22Rv1 (cell line): ENCODE measurements around the gene RPP14.

Source experiments
- H3K27ac ChIP-seq: fragments of 450-650 bp; 2 replicates; pipeline ENCODE4 v1.5.1; 2017
- ZFX ChIP-seq: fragments of 450-650 bp; IDR thresholded peaks from 2 replicates; pipeline ENCODE4 v1.6.1; 2017; ENCODE audit warnings: antibody characterized with exemption, borderline replicate concordance
- TF ChIP-seq, protein P1 (sequence below): fragments of 450-650 bp; IDR thresholded peaks from 2 replicates; pipeline ENCODE4 v1.5.1; 2017; ENCODE audit warnings: mild to moderate bottlenecking

Gene RPP14

DNA sequence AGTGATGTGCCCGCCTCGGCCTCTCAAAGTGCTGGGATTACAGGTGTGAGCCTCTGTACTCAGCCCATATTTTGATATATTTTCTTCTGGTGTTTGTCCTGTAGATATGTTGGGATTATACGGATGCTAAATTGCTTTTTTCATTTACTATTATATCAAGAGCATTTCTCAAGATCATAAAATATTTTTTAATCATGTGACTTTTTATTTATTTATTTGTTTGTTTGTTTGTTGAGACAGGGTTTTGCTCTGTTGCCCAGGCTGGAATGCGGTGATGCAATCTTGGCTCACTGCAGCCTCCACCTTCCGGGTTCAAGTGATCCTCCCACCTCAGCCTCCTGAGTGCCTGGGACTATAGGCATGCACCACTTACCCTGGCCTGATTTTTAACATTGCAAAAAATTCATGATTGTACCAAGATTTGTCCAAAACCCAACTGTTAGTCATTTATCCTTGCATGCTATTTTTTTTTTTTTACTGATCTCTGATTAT lies 23.9 kb downstream of the RPP14 start:
- H3K27ac ChIP-seq: no peak overlapping the region
- TF ChIP-seq ZFX: no peak
- TF ChIP-seq, protein P1, sequence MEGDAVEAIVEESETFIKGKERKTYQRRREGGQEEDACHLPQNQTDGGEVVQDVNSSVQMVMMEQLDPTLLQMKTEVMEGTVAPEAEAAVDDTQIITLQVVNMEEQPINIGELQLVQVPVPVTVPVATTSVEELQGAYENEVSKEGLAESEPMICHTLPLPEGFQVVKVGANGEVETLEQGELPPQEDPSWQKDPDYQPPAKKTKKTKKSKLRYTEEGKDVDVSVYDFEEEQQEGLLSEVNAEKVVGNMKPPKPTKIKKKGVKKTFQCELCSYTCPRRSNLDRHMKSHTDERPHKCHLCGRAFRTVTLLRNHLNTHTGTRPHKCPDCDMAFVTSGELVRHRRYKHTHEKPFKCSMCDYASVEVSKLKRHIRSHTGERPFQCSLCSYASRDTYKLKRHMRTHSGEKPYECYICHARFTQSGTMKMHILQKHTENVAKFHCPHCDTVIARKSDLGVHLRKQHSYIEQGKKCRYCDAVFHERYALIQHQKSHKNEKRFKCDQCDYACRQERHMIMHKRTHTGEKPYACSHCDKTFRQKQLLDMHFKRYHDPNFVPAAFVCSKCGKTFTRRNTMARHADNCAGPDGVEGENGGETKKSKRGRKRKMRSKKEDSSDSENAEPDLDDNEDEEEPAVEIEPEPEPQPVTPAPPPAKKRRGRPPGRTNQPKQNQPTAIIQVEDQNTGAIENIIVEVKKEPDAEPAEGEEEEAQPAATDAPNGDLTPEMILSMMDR: no peak

DNA sequence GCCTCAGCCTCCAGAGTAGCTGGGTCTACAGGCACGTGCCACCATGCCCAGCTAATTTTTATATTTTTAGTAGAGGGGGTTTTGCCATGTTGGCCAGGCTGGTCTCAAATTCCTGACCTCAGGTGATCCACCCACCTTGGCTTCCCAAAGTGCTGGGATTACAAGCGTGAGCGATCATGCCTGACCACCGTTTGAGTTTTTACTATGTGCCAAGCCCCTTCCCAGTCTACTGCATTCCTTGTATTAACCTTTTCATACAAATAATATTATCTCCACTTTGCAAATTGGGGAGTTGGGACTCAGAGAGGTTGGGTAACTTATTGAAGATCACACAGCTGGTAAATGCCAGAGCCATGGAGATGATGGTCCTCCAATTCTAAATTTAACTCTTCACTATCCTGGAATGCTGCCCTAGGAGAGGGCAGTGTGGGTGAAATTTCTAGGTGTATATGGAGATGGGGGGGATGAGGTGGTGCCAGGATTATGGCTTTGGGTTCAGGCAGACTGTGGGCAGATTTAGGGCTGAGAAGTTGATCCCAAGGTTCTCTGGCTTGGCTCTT lies 25.6 kb downstream of the RPP14 start:
- TF ChIP-seq, protein P1: no peak
- no peak for TF ChIP-seq ZFX
- H3K27ac ChIP-seq: no peak overlapping the region

DNA sequence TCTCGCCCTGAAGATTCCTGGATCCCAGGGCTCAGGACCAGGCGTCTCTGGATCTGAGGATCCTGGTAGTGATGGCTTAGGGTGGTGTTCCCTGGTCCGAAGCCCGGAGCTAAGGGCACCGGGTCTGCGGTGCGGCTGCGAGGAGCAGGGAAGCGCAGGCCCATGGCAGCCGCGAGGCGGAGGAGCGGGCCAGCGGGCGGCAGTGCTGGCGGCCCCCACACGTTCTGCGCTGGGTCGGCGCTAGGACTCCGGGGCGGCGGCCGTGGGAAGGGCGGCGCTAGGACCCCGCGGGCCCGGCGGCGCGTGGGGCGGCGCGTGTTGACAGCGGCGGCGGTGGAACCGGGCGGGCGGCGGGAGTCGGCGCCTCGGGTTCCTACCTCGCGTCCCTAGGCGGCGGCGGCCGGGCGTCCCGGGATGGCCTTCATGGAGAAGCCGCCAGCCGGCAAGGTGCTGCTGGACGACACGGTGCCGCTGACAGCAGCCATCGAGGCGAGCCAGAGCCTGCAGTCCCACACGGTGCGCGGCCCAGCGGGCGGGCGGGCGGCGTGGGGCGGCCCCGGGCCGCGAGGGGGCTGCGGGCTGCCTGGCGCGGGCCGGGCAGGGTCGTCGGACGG lies 26.6 kb downstream of the RPP14 start, which contains the start of gene PXK:
TSS of gene PXK (plus strand) at position 318 of the 614 bp plus-strand sequence. CDS start at position 415, 97 bp downstream.
- no peak within 1 kb of the TSS for H3K27ac ChIP-seq
- no peak for TF ChIP-seq ZFX
- TF ChIP-seq, protein P1: no peak

DNA sequence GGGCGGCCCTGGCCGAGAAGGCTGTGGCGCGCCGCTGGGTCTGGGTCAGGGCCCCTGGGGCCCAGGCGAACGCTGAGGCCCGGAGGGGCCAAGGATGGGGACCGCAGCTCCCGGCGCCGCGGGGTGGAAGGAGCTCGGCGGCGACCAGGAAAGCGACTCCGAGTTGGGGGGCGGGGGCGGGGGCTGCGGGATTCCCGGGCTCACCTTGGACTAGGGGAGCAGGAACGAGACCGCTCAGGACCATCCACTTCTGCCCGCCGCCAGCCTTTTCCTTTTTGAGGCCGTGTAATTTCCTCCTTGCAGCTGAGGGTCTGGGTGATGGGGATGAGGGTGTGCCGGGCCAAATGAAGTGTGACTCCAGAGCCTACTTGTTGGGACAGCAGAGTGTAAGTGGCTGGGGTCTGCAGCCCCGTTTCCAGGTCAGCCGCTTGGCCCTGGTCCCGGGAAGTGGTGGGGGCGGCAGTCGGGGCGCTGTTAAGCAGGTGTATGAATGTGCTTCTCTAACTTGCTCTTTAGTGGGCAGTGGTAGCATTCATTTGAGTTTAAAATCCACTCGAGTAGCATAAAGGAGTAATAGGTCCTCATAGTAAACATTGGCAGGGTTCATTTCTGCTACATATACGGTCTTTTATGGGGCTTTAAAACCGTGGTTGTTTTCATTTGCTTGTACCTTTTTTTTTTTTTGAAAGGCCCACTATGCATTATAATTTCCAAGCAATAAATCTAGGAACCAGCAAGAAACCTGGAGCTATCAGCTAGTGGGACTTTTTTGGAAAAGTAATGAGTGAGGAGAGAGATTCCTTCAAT lies 27.4 kb downstream of the RPP14 start:
- no peak for TF ChIP-seq ZFX
- TF ChIP-seq, protein P1: no peak
- H3K27ac ChIP-seq: no peak overlapping the region

DNA sequence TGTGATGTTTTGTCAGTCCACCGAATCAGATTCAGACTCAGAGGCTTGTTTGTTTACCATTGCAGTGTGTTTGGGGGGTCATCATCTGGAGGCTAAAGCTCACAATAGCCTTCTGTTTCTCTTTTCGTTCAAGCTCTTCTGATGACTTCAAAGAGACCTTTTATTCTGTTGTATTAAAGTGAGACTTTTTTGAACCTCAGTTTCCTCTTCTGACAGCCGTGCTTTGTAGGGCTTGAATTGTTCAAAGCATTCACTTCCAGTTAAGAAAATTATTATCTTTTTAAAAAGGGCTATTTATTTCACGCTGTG lies 27.9 kb downstream of the RPP14 start:
- no peak overlapping the region for H3K27ac ChIP-seq
- TF ChIP-seq, protein P1: no peak
- TF ChIP-seq ZFX: no peak

DNA sequence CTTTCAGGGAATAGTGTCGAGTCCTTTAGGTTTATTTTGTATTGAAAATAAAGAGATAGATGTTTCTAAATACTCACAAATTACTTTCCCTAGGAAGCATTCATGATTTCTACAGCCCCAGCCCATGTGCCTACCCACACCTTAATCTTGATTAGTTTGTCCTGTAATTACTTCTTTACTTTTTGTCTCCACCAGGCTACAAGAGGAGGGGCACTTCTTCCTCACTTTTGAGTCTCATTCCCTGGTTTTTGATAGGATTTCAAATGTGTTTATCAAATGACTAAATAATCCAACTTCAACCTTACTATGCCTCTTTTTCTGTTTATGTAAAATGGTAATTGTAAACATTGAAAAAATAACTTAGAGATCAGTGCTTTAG lies 28.4 kb downstream of the RPP14 start:
- TF ChIP-seq ZFX: no peak
- TF ChIP-seq, protein P1: no peak

DNA sequence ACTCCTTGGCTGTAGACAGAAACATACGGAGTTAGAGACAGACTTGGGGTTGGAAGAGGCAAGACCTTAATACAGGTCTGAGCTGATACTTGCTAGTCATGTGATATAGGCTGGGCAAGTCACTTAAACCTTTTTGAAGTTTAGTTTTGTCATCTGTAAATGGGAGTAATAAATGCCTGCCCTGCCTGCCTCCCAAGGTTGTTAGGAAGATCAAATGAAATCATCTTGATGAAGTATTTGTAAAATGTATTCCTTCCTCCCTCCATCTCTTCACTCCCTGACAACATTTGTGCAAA lies 29.6 kb downstream of the RPP14 start:
- no peak overlapping the region for H3K27ac ChIP-seq

More for the DNA sequence above, 28.4 kb downstream of the RPP14 start:
- no peak overlapping the region for H3K27ac ChIP-seq

More for the DNA sequence above, 29.6 kb downstream of the RPP14 start:
- TF ChIP-seq, protein P1: no peak
- TF ChIP-seq ZFX: no peak
